ENCODE results near the gene M1AP.
"Not testable (repeated sequence)": the region's sequence is repeated elsewhere in the genome, so short reads cannot be mapped to it uniquely, and the experiment has no call there.

The M1AP gene

GRCh38 chr2:74653589-74653984 is 5.5 kb upstream of the M1AP start:
- no peak for DNase-seq (ENCODE audit: low spot score)

- DNase-seq (ENCODE audit: low spot score): no peak
Observed at GRCh38 chr2:74646834-74647482, 1.2 kb downstream of the M1AP start.

- no peak for DNase-seq (ENCODE audit: low spot score)
Observed at GRCh38 chr2:74646201-74646600, 1.9 kb downstream of the M1AP start.

GRCh38 chr2:74645344-74645743 is 2.8 kb downstream of the M1AP start:
- no peak for DNase-seq (ENCODE audit: low spot score)

GRCh38 chr2:74639550-74639949 is 8.6 kb downstream of the M1AP start:
- DNase-seq (ENCODE audit: low spot score): no peak

- DNase-seq (ENCODE audit: low spot score): no peak
Observed at GRCh38 chr2:74632939-74633312, 15.2 kb downstream of the M1AP start.

GRCh38 chr2:74632209-74632938 is 15.8 kb downstream of the M1AP start:
- no peak for DNase-seq (ENCODE audit: low spot score)

GRCh38 chr2:74630454-74630853 is 17.7 kb downstream of the M1AP start:
- not testable (repeated sequence) for DNase-seq (ENCODE audit: low spot score)

GRCh38 chr2:74628538-74629105 is 19.5 kb downstream of the M1AP start:
- DNase-seq (ENCODE audit: low spot score): no peak

- no peak for DNase-seq (ENCODE audit: low spot score)
Observed at GRCh38 chr2:74625658-74626425, 22.3 kb downstream of the M1AP start.

- no peak for DNase-seq (ENCODE audit: low spot score)
Observed at GRCh38 chr2:74620671-74621070, 27.5 kb downstream of the M1AP start.

GRCh38 chr2:74619651-74620297 is 28.4 kb downstream of the M1AP start:
- DNase-seq (ENCODE audit: low spot score): no peak

GRCh38 chr2:74618410-74619083 is 29.6 kb downstream of the M1AP start:
- DNase-seq (ENCODE audit: low spot score): no peak

GRCh38 chr2:74617122-74617521 is 31.0 kb downstream of the M1AP start:
- DNase-seq (ENCODE audit: low spot score): no peak

GRCh38 chr2:74606927-74607326 is 41.2 kb downstream of the M1AP start:
- DNase-seq (ENCODE audit: low spot score): no peak

- DNase-seq (ENCODE audit: low spot score): no peak
Observed at GRCh38 chr2:74603282-74604000, 44.7 kb downstream of the M1AP start.

GRCh38 chr2:74602586-74603281 is 45.4 kb downstream of the M1AP start:
- peak; percentile 52 for DNase-seq (ENCODE audit: low spot score)

- DNase-seq (ENCODE audit: low spot score): no peak
Observed at GRCh38 chr2:74599676-74600075, 48.5 kb downstream of the M1AP start.

GRCh38 chr2:74597410-74597809 is 50.7 kb downstream of the M1AP start:
- DNase-seq (ENCODE audit: low spot score): no peak

- DNase-seq (ENCODE audit: low spot score): no peak
Observed at GRCh38 chr2:74596584-74596983, 51.5 kb downstream of the M1AP start.

Data from GM03348 (cell line).